AG04450 (cell line): ENCODE measurements around the gene COL25A1. TPM values are rescaled to one million over a fixed set of nuclear protein-coding genes. Genes with fewer than 3 reads are reported as not detected.
"Not testable (repeated sequence)": the region's sequence is repeated elsewhere in the genome, so short reads cannot be mapped to it uniquely, and the experiment has no call there.

Experiments
- CTCF ChIA-PET: fragments of 300-600, 350-600 bp; formaldehyde crosslinking; extraction: SDS; loops from one replicate; lab custom pipeline; 2022; ENCODE audit warnings: antibody characterized with exemption, inconsistent platforms; lab: Charles Lee
- POLR2A ChIA-PET: fragments of 350-600 bp; formaldehyde crosslinking; extraction: SDS; loops from one replicate; lab custom pipeline; 2021; ENCODE audit warnings: antibody characterized with exemption, inconsistent platforms; lab: Yijun Ruan, JAX
- DNase-seq: peaks from one replicate; pipeline ENCODE4 v3.0.0-alpha.2; 2011; ENCODE audit warnings: low read depth, low spot score
- H3K27ac ChIP-seq: one replicate; pipeline ENCODE4 v1.5.1; 2012; ENCODE audit warnings: low read depth, low read length, control low read depth
- H3K27me3 ChIP-seq: one replicate; pipeline ENCODE4 v1.6.0; 2012; ENCODE audit warnings: low read length; ENCODE audit not compliant: control insufficient read depth, insufficient read depth
- H3K4me3 ChIP-seq: 2 replicates; pipeline ENCODE4 v1.5.1; 2011; ENCODE audit warnings: mild to moderate bottlenecking, low read depth, low read length, control low read depth
- H3K9me3 ChIP-seq: 2 replicates; pipeline ENCODE4 v1.5.1; 2012; ENCODE audit warnings: low read length; ENCODE audit not compliant: control insufficient read depth, insufficient read depth
- CTCF ChIP-seq: IDR thresholded peaks from 2 replicates; pipeline ENCODE4 v1.5.1; 2011; ENCODE audit warnings: low read depth, low read length, control low read depth, inconsistent platforms
- polyA plus RNA-seq: library from polyadenylated mRNA; depleted of rRNA; stranded (reverse); fragments of >200 nt; gene quantifications from 2 replicates; pipeline ENCODE4 v1.2.3, GENCODE V29; 2011

The COL25A1 gene
- polyA plus RNA-seq, 1 experiment, result not detected

GRCh38 chr4:109026588-109026987 is 275.9 kb downstream of the COL25A1 start:
- no peak for TF ChIP-seq CTCF
- H3K27me3 ChIP-seq, result no peaks in the 10 kb centered on the region
- CTCF ChIA-PET, result no interaction called here
- POLR2A ChIA-PET, result no interaction called here
- DNase-seq, result peak; percentile 10
- H3K4me3 ChIP-seq, result no peak overlapping the region
- no peak overlapping the region for H3K27ac ChIP-seq
- peaks cover 2% of the 10 kb centered on the region for H3K9me3 ChIP-seq

- ChIA-PET POLR2A (no interaction called here), CTCF (no interaction called here)
- no peak for TF ChIP-seq CTCF
- no peaks in the 10 kb centered on the region for H3K27me3 ChIP-seq
- H3K9me3 ChIP-seq, result peaks cover 3% of the 10 kb centered on the region; the same call in 1 of the 2 replicates
- H3K27ac ChIP-seq, result no peak overlapping the region
- no peak for DNase-seq
- no peak overlapping the region for H3K4me3 ChIP-seq
Measured at GRCh38 chr4:109025471-109026076, 276.9 kb downstream of the COL25A1 start.

GRCh38 chr4:109022961-109023360 is 279.5 kb downstream of the COL25A1 start:
- Histone ChIP-seq H3K4me3 (no peak overlapping the region), H3K27me3 (no peaks in the 10 kb centered on the region), H3K27ac (no peak overlapping the region), H3K9me3 (peaks cover 3% of the 10 kb centered on the region; the same call in 1 of the 2 replicates)
- no peak for TF ChIP-seq CTCF
- ChIA-PET POLR2A (no interaction called here), CTCF (no interaction called here)
- DNase-seq, result no peak

GRCh38 chr4:109021630-109022029 is 280.8 kb downstream of the COL25A1 start:
- DNase-seq, H3K27me3 ChIP-seq, H3K4me3 ChIP-seq, H3K27ac ChIP-seq, CTCF ChIA-PET, POLR2A ChIA-PET, H3K9me3 ChIP-seq: not testable (repeated sequence)

- no peaks in the 10 kb centered on the region for H3K27me3 ChIP-seq
- H3K27ac ChIP-seq, result no peak overlapping the region
- peaks cover 17% of the 10 kb centered on the region for H3K9me3 ChIP-seq
- ChIA-PET CTCF (no interaction called here), POLR2A (no interaction called here)
- no peak for DNase-seq
- no peak for TF ChIP-seq CTCF
- H3K4me3 ChIP-seq, result no peak overlapping the region
Measured at GRCh38 chr4:109020861-109021260, 281.6 kb downstream of the COL25A1 start.

- Histone ChIP-seq H3K9me3 (peaks cover 19% of the 10 kb centered on the region), H3K4me3 (no peak overlapping the region), H3K27ac (no peak overlapping the region), H3K27me3 (no peaks in the 10 kb centered on the region)
- ChIA-PET CTCF (no interaction called here), POLR2A (no interaction called here)
- no peak for TF ChIP-seq CTCF
- DNase-seq, result no peak
Measured at GRCh38 chr4:109016200-109016599, 286.3 kb downstream of the COL25A1 start.
